Upper lobe of right lung (tissue), 1 donor: ENCODE measurements around the gene GALNT17. TPM values are rescaled to one million over a fixed set of nuclear protein-coding genes. Genes with fewer than 3 reads are reported as not detected.

ENCODE experiments used
- ATAC-seq: fragments of 200-7000 bp; cut with Tn5 transposase; one replicate; pipeline ENCODE4 v1.9.1; 2020; ENCODE audit warnings: mild to moderate bottlenecking, moderate library complexity
- DNase-seq: peaks from one replicate; pipeline ENCODE4 v3.0.0-alpha.2; 2020
- H3K27ac ChIP-seq: fragments of 200-600 bp; one replicate; pipeline ENCODE4 v1.8.0; 2022
- H3K27me3 ChIP-seq: fragments of 200-600 bp; one replicate; pipeline ENCODE4 v1.8.0; 2022; ENCODE audit warnings: mild to moderate bottlenecking
- H3K36me3 ChIP-seq: fragments of 200-600 bp; one replicate; pipeline ENCODE4 v1.8.0; 2022
- H3K4me1 ChIP-seq: fragments of 200-600 bp; one replicate; pipeline ENCODE4 v1.8.0; 2022
- H3K4me3 ChIP-seq: fragments of 200-600 bp; one replicate; pipeline ENCODE4 v1.8.0; 2022; ENCODE audit warnings: mild to moderate bottlenecking
- H3K9me3 ChIP-seq: fragments of 200-600 bp; one replicate; pipeline ENCODE4 v1.8.0; 2022
- CTCF ChIP-seq: fragments of 200-600 bp; IDR thresholded peaks from one replicate; pipeline ENCODE4 v1.8.0; 2022; ENCODE audit warnings: antibody characterized with exemption
- intact Hi-C: fragments of 100-400 bp; cut with DNase I; formaldehyde crosslinking; loops from one replicate; pipeline ENCODE4 v1.11.0; 2022
- total RNA-seq: library from RNA; stranded (reverse); fragmentation: NEBNext Ultra II Directional; extraction: Animal tissue kit (Norgen Biotek cat#: 25700); gene quantifications from one replicate; pipeline ENCODE4 v1.2.1, GENCODE V29; 2021
- donor health status: DM: no; HTN: yes; CAD: no; lungs with severe emphysema.

Gene GALNT17
- total RNA-seq, 1 donor from 2014 or later: 7.1 TPM

DNA sequence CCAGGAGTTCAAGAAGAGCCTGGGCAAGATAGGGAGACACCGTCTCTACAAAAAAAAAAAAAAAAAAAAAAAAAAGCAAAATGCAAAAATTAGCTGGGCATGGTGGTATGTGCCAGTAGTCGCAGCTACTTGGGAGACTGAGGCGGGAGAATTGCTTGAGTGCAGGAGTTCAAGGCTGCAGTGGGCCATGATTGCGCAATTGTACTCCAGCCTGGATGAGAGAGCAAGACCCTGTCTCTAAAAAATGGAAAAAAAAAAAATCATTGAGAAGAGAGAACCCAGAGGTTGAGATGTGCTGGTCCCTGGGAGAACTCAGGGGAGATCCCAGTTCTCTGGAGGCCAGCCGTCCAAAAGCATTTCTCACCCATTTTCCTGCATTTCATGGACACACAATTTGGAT lies 95.2 kb downstream of the GALNT17 start:
- no peaks in the 10 kb centered on the region for H3K36me3 ChIP-seq
- no peak overlapping the region for H3K27ac ChIP-seq
- H3K27me3 ChIP-seq: no peaks in the 10 kb centered on the region
- no peak for TF ChIP-seq CTCF
- DNase-seq (no peak), ATAC-seq (no peak)
- H3K9me3 ChIP-seq: no peaks in the 10 kb centered on the region
- no peak overlapping the region for H3K4me3 ChIP-seq
- intact Hi-C loops: no loop called here
- H3K4me1 ChIP-seq: no peaks in the 10 kb centered on the region

- no peaks in the 10 kb centered on the region for H3K27me3 ChIP-seq
- no peaks in the 10 kb centered on the region for H3K9me3 ChIP-seq
- no peak overlapping the region for H3K27ac ChIP-seq
- H3K4me3 ChIP-seq: no peak overlapping the region
- no peak for ATAC-seq
- intact Hi-C loops: no loop called here
- no peaks in the 10 kb centered on the region for H3K4me1 ChIP-seq
- H3K36me3 ChIP-seq: no peaks in the 10 kb centered on the region
- DNase-seq: no peak
- no peak for TF ChIP-seq CTCF
Observed at GRCh38 chr7:71229148-71229547, 97.2 kb downstream of the GALNT17 start.

GRCh38 chr7:71229699-71230098 lies 97.8 kb downstream of the GALNT17 start:
- Histone ChIP-seq H3K9me3 (no peaks in the 10 kb centered on the region), H3K4me1 (no peaks in the 10 kb centered on the region), H3K27me3 (no peaks in the 10 kb centered on the region), H3K36me3 (no peaks in the 10 kb centered on the region), H3K27ac (no peak overlapping the region), H3K4me3 (no peak overlapping the region)
- intact Hi-C loops: no loop called here
- DNase-seq: no peak
- no peak for ATAC-seq
- no peak for TF ChIP-seq CTCF

DNA sequence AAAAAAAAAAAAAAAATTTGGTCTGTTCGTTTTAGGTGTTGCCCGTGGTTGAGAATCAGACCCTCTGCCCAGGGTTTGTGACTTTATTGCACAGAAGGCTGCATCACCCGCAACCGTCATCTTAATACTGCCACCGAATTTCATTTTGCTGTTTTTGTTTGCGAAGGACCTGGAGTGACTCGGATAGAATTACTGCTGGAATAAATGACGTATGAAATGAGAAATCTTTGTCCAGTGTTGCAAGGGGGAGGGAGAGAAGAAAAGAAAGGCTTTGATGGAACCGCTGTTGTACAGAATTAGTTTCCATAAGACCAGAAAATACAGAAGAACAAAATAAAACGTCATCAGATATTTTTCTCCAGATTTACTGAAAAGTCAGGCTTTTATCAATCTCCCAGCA lies 103.3 kb downstream of the GALNT17 start:
- ATAC-seq (no peak), DNase-seq (no peak)
- no peaks in the 10 kb centered on the region for H3K9me3 ChIP-seq
- no peak overlapping the region for H3K27ac ChIP-seq
- no peak for TF ChIP-seq CTCF
- H3K4me3 ChIP-seq: no peak overlapping the region
- H3K27me3 ChIP-seq: no peaks in the 10 kb centered on the region
- no peaks in the 10 kb centered on the region for H3K4me1 ChIP-seq
- H3K36me3 ChIP-seq: no peaks in the 10 kb centered on the region
- intact Hi-C loops: no loop called here

GRCh38 chr7:71236230-71237105 lies 104.5 kb downstream of the GALNT17 start:
- intact Hi-C loops: no loop called here
- Histone ChIP-seq H3K36me3 (no peaks in the 10 kb centered on the region), H3K27ac (no peak overlapping the region), H3K27me3 (no peaks in the 10 kb centered on the region), H3K4me1 (no peaks in the 10 kb centered on the region), H3K4me3 (no peak overlapping the region), H3K9me3 (no peaks in the 10 kb centered on the region)
- ATAC-seq (no peak), DNase-seq (no peak)
- no peak for TF ChIP-seq CTCF

GRCh38 chr7:71237945-71238344 lies 106.0 kb downstream of the GALNT17 start:
- Histone ChIP-seq H3K9me3 (no peaks in the 10 kb centered on the region), H3K36me3 (no peaks in the 10 kb centered on the region), H3K27me3 (no peaks in the 10 kb centered on the region), H3K4me1 (no peaks in the 10 kb centered on the region), H3K4me3 (no peak overlapping the region), H3K27ac (no peak overlapping the region)
- intact Hi-C loops: no loop called here
- DNase-seq: no peak
- TF ChIP-seq CTCF: no peak
- ATAC-seq: no peak
